ENCODE data around the gene CLTA.
A peak's percentile ranks its signal among the peaks of the same experiment; 100 is the strongest.

Gene CLTA, protein sequence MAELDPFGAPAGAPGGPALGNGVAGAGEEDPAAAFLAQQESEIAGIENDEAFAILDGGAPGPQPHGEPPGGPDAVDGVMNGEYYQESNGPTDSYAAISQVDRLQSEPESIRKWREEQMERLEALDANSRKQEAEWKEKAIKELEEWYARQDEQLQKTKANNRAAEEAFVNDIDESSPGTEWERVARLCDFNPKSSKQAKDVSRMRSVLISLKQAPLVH

DNA sequence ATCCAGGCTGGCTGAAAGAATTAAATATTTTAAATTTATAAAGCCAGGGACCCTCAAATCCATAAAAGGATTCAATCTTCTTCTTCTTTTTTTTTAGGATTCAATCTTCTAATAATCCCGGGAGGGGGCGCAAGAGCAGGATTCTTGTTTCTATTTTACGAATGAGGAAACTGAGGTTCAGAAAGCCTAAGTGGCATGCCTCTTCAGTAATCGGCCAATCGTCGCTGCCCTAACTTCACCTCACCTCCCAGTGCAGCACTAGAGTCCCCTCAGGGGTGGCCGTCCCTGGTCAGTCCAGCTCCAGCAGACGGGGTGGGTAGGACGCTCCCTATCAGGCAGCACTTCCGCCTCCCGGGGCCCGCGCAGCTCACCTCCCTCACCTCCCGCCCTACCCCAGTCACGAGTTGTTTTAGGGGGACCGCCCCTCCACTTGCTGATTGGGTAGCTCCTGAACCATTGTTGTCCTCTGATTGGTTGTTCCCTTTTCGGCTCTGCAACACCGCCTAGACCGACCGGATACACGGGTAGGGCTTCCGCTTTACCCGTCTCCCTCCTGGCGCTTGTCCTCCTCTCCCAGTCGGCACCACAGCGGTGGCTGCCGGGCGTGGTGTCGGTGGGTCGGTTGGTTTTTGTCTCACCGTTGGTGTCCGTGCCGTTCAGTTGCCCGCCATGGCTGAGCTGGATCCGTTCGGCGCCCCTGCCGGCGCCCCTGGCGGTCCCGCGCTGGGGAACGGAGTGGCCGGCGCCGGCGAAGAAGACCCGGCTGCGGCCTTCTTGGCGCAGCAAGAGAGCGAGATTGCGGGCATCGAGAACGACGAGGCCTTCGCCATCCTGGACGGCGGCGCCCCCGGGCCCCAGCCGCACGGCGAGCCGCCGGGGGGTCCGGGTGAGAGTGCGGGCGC, at the start of gene CLTA:
Gene CLTA (plus strand): TSS at position 534 of the 902 bp plus-strand sequence. CDS start 136 bp downstream, at position 670.
- peak; percentile 88 for DNase-seq

DNA sequence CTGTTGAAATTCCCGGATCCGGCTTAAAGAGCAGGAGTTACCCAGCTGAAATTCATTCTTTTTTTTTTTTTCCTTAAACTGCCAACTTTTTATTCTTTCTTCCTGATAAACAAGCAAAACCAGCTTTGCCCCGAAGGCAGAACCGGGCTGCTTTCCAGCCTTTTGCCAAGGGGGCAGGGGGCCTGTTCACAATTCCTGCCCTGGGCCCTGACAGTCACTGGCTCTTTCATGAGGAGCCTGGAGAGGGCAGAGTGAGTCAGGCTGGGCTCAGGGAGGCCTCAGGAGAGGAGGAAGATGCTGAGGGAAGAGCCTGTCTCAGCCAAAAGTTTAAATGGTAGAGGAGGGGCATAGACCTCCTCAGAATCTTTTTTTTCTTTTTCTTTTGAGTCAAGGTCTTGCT, 49.4 kb upstream of the CLTA start:
- DNase-seq = no peak

DNA sequence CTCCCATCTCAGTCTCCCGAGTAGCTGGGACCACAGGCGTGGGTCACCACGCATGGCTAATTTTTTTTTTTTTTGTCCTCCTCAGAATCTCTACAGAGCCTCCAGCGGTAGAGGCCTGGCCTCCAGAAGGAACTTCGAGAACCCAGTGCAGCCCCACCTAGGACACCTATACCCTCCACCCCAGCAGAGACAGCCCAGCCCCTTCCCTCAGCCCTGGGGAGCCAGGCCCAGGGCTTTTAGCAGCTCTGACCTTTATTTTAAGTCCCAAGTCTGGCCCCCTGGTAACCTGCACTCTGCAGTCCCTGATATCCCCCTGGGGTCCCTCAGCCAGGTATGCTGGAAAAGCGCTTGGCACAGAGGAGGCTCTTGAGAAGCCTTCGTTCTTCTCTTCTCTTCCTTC, 49.0 kb upstream of the CLTA start:
- DNase-seq = no peak

DNA sequence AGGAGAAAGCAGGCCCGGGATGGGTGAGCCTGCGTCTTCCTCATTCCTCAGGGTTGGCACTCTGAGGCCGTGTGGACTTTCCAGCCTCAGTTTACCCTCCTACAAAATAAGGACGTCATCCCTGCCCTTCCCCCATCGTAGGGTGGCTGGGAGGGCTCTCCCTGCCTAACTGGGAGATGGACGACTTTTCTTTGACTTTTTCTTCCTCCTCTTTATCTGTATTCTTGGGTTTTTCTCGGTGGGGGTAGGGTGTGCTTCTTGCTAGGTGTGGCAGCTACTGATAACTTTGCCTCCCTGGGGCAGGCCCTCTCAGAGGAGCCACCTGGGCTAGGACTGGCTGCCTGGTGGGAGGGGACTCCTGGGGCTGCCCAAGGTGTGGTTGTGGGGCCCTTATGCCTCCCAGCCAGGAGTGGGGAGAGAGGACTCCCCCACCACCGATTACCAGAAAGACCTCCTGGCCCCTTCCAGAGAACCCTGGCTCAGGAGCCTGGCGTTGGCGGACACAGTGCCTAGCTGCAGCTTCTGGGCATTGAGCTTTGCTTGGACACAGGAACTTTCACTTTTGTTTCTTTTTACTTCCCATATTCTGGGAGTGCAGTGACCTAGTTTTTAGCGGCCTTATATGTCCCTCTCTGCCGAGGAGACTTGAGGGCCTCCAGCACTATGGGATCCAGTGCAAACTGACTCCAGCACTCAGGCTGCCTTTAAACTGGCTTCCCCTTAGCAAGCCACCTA, 48.0 kb upstream of the CLTA start:
- DNase-seq = no peak

DNA sequence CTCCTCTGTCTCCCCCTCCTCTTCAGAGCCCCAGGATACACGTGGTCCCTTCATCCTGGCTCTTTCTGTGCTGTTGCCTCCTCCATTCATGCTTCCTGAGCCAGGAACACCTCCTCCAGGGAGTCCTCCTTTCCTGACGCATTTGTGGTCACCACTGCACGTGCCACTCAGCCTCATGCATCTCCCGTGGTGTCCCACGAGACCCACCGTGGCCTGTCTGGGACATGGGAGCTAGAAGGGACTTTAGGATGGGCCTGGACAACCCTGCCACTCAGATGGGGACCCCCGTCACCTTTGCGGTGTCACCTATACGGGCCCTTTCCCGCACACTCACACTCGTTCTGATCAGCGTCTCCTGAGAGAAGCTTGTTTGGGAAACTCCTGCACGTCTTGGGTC, 47.5 kb upstream of the CLTA start:
- no peak for DNase-seq

DNA sequence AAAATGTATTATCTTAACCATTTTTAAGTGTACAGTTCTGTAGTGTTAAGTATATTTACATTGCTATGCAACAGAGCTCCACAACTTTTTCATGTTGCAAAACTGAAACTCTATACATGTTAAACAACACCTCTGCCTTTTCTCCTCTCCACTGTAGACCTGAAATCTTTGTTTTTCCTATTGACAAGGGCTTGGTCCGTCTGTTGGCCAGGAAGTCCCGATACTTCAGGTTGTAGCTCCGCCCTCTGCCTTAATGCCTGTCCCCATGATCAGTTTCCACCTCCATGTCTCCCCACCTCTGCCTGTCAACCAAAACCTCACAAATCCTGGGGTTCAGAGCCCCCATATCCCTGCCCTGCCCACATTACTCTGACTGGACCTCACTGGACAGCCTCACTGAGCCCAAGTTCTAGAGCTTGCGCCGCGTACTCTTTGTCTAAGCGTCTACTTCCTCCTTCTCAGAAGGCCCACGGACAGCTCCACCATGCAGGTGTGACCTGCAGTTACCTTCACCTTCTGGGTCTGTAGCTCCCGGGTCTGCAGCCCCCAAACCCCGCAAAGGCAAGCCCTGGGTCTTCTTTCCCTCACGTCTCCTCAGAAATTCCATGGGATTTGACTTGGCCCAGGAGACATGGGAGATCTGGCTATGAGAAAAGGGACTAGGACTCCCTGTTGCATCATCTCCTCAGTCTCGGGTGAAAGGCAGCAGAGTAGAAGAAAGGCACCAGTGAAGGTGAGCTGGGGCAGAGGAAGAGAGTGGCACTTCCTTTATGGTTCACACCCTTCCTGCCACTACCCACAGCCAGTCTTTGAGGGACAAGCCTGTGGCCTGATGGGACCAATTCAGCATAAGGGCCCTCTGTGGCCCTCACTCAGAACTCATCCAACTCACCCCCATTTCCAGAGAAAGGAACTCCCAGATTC, 46.1 kb upstream of the CLTA start:
- no peak for DNase-seq

DNA sequence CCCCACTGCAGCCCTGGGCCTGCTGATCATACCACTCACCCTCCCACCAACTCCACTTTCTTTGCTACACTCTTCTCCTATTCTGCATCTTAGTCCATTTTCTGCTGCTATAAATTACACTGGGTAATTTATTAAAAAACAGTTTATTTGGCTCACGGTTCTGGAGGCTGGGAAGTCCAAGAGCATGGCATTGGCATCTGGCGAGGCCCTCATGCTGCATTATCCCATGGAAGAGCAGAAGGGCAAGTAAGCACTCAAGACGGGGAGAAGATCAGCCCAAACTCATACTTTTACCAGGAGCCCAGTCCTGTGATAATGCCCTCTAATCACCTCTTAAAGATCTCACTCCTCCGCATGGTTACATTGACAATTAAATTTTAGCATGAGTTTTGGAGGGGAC, 44.8 kb upstream of the CLTA start:
- DNase-seq = no peak

DNA sequence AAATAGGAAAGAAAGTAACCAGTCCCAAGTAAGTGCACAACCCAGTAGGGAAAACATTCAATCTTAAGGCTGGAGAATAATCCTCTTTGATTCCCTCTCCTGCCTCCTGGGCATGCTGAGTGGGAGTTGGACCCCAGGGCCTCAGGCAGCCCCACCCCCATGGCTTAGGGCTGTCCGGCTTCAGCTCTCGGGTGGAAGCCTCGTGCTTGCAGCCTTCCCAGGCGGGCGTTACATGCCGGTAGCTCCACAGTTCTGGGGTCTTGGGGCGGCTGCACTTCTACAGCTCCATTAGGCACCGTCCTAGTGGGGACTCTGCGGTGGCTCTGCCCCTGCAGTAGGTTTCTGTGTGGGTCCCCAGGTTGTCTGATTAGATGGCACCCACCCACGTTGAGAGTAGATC, 44.1 kb upstream of the CLTA start:
- no peak for DNase-seq

DNA sequence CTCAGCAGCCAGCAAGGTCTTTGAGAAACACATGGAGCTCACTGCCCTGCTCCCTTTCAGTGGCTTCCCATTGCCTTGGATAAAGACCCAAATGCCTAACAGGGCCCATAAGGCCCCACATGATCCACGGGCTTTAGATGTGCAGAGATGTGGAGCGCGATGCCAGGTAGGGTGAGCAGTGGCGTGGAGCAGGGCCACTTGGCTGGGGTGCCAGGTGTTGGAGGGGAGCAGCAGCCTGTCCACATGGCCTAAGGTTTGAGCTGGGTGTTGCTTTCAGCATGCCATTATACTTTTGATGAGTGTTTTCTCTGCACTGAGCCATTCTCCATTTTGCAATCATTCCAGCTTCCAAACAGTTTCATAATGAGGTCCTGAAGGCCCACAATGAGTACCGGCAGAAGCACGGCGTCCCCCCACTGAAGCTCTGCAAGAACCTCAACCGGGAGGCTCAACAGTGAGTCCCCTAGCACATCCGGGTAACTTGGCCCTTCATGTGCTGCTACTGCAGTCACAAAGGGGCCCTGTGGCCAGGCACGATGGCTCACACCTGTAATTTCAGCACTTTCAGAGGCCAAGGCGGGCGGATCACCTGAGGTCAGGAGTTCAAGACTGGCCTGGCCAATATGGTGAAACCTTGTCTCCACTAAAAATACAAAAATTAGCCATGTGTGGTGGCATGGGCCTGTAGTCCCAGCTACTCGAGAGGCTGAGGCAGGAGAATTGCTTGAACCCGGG, 43.1 kb upstream of the CLTA start:
- no peak for DNase-seq

DNA sequence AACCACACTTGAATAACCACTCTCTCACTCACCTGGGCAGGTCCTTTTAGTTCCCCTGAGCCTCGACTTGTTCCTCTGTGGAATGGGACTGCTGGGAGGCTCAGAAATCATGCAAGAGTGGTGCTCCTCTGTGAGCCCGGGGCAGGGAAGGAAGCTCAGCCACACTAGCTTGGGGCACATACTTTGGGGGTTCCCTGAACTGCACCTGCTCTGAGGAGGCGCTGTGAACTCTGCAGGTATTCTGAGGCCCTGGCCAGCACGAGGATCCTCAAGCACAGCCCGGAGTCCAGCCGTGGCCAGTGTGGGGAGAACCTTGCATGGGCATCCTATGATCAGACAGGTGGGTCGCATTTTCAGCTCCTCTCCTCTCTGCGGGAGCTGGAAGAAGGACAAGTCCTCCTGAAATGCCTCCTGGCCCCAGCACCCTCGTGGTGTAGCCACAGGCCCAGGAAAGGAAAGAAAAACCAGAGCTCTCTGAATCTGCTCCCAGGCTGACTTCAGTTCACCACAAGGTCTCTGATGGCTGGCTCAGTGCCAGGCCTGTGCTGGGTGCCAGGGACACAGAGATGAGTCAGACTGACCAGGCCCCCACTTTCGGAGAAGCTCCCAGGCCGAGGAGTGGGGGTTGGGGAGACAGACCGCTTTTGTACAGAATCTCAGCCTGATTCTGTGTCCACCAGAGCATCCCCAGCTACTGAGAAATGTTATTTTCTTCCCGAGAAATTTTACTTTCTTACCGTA, 42.2 kb upstream of the CLTA start:
- no peak for DNase-seq

DNA sequence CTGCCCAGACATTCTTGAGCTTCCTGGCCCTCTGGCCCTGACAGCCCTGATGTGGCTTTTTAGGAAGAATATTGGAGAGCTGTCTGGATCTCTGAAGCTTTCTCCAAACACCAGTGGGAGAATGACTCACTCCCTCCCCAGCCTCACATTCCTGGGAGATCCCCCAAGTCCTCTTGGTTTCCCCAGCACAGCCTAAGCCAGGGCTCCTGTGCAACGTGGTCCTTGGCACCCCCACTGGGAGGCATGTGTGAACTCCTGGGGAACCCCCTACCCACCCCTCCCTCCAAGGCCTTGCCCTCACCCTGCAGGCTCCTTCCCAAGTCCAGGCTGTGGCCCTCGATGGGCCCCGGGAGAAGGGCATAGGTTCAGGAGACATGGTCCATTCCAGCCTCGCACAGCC, 41.5 kb upstream of the CLTA start:
- no peak for DNase-seq

DNA sequence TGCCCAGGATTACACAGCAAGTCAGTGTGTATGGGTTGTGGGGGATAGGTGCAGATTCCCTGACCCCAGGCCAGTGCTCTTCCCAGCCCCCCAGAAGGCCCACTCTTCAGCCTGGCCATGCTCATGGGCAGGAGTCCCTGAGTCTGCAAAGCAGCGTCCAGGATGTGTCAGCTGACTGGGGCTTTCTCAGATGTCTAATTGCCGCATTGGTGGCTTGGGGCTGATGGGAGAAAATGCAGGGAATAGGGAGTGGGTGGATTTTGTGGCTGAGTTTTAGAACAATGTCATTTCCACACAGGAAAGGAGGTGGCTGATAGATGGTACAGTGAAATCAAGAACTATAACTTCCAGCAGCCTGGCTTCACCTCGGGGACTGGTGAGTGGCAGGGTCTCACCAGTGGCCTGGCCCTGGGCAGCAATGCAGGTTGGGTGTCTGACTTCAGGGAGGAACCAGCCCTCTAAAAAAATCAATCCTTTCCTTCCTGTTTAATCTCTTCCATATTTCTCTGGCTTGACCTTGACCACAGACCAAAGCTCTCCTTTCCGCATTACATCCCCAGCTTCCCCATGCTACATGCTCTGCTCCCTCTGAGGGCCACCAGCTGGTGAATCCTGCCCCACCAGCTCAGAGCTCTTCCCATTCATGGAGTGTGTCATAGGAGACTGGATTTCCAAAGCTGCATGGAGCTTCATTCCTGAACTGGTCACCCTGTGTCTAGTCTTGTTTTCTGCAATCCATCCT, 40.0 kb upstream of the CLTA start:
- DNase-seq = no peak

DNA sequence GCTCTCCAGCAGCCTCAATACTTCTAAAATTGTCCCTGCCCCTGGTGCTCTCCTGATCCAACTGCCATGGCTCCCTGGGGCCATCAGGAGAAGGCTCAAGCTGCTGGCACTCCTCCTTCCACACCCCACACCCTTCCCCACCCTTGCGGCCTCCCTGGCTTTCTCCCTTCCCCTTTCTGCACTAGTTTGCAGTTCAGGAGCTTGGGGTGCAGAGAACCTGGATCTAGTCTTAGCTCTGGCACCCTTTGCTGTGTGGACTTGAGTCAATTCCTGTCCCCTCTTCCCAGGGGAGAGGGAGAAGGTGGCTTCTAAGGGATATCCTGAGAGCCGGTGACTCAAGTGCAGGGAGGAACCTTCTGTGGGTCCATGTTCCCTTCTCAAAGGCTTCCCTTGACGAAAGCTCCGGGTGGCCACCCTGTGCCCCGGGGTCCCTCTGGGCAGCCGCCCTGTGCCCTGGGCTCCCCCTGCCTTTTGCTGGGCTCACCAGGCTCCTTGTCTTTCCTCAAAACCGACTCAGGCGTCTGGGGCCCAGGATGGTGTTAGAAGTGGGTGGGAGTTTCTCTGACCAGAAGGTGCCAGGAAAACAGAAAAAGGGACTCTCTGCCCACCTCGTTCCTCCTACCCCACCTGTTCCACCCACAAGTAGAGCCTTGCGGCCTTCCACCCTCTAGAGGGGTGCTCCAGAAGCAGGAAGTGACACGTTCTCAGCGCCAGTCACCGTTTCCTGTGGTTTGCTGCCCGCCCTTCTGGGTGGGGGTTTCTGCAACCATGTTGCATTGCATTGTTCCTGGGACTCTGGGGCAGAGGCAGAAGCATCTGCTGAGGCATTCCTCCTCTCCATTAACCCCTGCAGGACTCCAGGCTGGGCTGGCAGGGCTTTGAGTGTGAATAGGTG, 39.2 kb upstream of the CLTA start:
- peak; percentile 72 for DNase-seq

DNA sequence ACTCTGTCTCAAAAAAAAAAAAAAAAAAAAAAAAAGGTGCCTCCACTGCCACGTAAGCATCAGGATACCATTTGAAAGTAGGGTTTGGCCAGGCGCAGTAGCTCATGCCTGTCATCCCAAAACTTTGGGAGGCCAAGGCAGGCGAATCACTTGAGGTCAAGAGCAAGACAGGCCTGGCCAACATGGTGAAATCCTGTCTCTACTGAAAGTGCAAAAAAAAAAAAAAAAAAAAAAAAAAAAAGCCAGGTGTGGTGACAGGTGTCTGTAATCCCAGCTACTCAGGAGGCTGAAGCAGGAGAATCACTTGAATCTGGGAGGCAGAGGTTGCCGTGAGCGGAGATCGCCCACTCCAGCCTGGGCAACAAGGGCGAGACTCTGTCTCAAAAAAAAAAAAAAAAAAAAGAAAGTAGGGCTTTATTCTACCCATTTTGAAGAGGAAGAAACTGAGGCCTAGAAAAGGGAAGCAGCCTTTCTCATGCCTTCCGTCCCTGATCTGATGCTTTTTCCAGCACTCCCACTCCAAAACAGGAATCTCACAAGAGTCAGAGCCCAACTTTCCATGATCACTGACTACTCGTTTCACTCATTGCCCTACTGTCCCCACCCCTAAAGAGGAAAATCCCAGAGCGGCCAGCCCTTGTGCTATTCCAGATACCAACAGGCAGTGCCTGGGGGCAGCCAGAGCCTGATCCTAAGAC, 37.8 kb upstream of the CLTA start:
- DNase-seq = no peak

DNA sequence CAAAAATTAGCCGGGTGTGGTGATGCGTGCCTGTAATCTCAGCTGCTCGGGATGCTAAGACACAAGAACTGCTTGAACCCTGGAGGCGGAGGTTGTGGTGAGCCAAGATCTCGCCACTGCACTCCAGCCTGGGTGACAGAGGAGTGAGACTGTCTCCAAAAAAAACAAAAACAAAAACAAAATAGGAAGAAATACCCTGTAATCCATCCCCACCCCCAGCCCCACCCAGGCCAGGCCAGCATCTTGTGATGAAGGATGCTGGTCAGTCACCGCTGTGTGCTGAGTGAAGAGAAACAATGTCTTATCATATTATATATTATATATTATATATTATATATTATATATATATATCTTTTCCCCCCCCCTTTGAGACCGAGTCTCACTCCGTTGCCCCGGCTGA, 37.0 kb upstream of the CLTA start:
- DNase-seq = no peak

DNA sequence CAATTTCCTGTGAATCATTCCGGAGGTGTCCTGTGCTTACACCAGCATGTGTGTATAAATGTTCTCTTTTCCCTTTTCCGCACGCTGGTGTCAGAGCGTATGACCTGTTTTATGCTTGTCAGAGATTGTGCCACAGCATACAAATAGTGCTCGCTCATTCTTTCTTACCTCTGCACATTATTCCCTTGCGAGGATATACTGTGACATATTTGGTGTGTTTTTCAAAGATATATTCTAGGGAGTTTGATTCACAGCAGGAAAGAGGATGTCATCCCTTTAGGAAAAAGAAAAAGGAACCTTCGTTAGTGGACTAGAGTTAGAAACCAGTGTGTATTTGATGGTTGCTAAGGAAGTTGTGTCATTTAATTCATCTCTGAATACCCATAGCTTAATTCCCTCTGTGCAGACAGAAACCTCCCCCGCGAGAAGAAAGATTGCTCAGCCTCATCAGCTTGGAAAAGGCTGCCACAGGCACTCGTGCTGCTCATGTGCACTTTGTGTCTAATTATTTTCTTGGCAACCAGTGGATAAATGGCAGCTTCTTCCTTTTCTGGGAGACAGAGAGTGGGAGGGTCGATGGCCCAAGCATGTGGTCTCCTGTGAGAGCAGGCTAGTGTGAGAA, 36.3 kb upstream of the CLTA start:
- peak; percentile 26 for DNase-seq

DNA sequence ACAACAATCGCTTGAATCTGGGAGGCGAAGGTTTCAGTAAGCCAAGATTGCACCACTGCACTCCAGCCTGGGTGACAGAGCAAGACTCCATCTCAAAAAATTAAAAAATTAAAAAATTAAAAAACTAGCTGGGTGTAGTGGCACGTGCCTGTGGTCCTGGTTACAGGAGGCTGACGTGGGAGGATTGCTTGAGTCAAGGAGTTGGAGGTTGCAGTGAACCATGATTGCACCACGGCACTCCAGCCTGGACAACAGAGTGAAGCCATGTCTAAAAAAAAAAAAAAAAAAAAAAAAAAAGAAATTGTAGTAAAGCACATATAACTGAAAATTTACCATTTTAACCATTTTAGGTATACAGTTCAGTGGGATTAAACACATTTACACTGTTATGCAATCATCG, 34.6 kb upstream of the CLTA start:
- no peak for DNase-seq

DNA sequence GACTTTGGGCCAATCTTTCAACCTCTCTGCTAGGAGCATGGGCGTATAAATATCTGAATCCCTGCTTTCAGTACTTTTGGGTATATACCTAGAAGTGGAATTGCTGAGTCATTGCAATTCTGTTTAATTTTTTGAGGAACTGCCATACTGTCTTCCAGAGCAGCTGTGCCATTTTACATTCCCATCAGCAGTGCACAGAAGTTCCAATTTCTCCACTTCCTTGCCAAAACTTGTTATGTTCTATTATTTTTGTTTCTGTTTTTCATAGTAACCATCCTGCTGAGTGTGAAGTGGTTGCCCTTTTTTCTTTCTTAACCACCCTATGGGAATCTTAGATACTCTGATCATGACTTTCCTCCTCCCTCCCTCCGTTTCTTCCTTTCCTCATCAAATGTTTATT, 32.6 kb upstream of the CLTA start:
- no peak for DNase-seq
